Peyer's patch (tissue), 4 donors: ENCODE measurements around the gene CST9L. TPM values are rescaled to one million over a fixed set of nuclear protein-coding genes. Genes with fewer than 3 reads are reported as not detected.

Source experiments
- DNase-seq, 3 donors: peaks; one replicate each; pipeline ENCODE4 v3.0.0-alpha.2; 2017 to 2019
- H3K27ac ChIP-seq, 4 donors: fragments of 200-600 bp; sonication (generic); one replicate each; pipeline ENCODE4 v1.5.1; 2016 to 2019
- H3K27me3 ChIP-seq, 2 donors: fragments of 200-600 bp; sonication (generic); one replicate each; pipeline ENCODE4 v1.5.1; 2019
- H3K36me3 ChIP-seq, 3 donors: fragments of 200-600 bp; sonication (generic); one replicate each; pipeline ENCODE4 v1.5.1; 2016 to 2019
- H3K4me1 ChIP-seq, 4 donors: fragments of 200-600 bp; sonication (generic); one replicate each; pipeline ENCODE4 v1.5.1; 2016 to 2019
- H3K4me3 ChIP-seq, 4 donors: fragments of 200-600 bp; sonication (generic); 1 replicate in 3 of 4; 2 replicates in 1 of 4; pipeline ENCODE4 v1.5.1; 2016 to 2019; ENCODE audit warnings: mild to moderate bottlenecking in 1 of 4
- H3K9me3 ChIP-seq, 4 donors: fragments of 200-600 bp; sonication (generic); one replicate each; pipeline ENCODE4 v1.5.1; 2016 to 2019; ENCODE audit warnings: mild to moderate bottlenecking in 1 of 4
- CTCF ChIP-seq, 6 experiments: fragments of 450-650 bp in 4 of 6; fragments of 200-600 bp in 2 of 6; sonication (generic) in 1 of 6; IDR thresholded peaks; one replicate each; pipeline ENCODE4 v1.5.1; 2017 to 2019; ENCODE audit warnings: antibody characterized with exemption in 6 of 6, mild to moderate bottlenecking in 3 of 6, moderate library complexity in 1 of 6
- POLR2A ChIP-seq, 2 donors: fragments of 450-650 bp; IDR thresholded peaks; one replicate each; pipeline ENCODE4 v1.5.1; 2017; ENCODE audit warnings: antibody characterized with exemption in 2 of 2, mild to moderate bottlenecking in 2 of 2, moderate library complexity in 2 of 2
- total RNA-seq, 4 donors: library from RNA; depleted of rRNA; stranded (reverse); fragments of >200 nt; gene quantifications; one replicate each; pipeline ENCODE4 v1.1.0, GENCODE V29; 2016

CST9L gene
- total RNA-seq, 4 donors from 2014 or later: not detected

- H3K27me3 ChIP-seq: no peaks in the 10 kb centered on the region
- no peak for DNase-seq
- TF ChIP-seq POLR2A (IDR thresholded peaks at IDR 0.05): no peak
- no peak for TF ChIP-seq CTCF (IDR thresholded peaks at IDR 0.05)
- H3K36me3 ChIP-seq: no peaks in the 10 kb centered on the region
- H3K4me3 ChIP-seq: no peak overlapping the region
- no peaks in the 10 kb centered on the region for H3K9me3 ChIP-seq
- H3K4me1 ChIP-seq: no peaks in the 10 kb centered on the region
- H3K27ac ChIP-seq: no peak overlapping the region
Observed at GRCh38 chr20:23532533-23532932, 35.8 kb downstream of the CST9L start.

- H3K27ac ChIP-seq: no peak overlapping the region
- DNase-seq: no peak
- no peaks in the 10 kb centered on the region for H3K27me3 ChIP-seq
- no peaks in the 10 kb centered on the region for H3K36me3 ChIP-seq
- no peaks in the 10 kb centered on the region for H3K4me1 ChIP-seq
- no peaks in the 10 kb centered on the region for H3K9me3 ChIP-seq
- TF ChIP-seq POLR2A (IDR thresholded peaks at IDR 0.05): no peak
- TF ChIP-seq CTCF (IDR thresholded peaks at IDR 0.05): no peak
- H3K4me3 ChIP-seq: no peak overlapping the region
Observed at GRCh38 chr20:23530937-23531567, 37.2 kb downstream of the CST9L start.

- Histone ChIP-seq H3K4me3 (no peak overlapping the region), H3K9me3 (no peaks in the 10 kb centered on the region), H3K27ac (no peak overlapping the region), H3K4me1 (no peaks in the 10 kb centered on the region), H3K27me3 (no peaks in the 10 kb centered on the region), H3K36me3 (no peaks in the 10 kb centered on the region)
- no peak for DNase-seq
- TF ChIP-seq POLR2A (IDR thresholded peaks at IDR 0.05): no peak
- TF ChIP-seq CTCF (IDR thresholded peaks at IDR 0.05): no peak
Observed at GRCh38 chr20:23528867-23529431, 39.3 kb downstream of the CST9L start.

- Histone ChIP-seq H3K4me1 (no peaks in the 10 kb centered on the region), H3K27me3 (no peaks in the 10 kb centered on the region), H3K9me3 (no peaks in the 10 kb centered on the region), H3K4me3 (no peak overlapping the region), H3K36me3 (no peaks in the 10 kb centered on the region), H3K27ac (no peak overlapping the region)
- TF ChIP-seq CTCF (IDR thresholded peaks at IDR 0.05): no peak
- no peak for TF ChIP-seq POLR2A (IDR thresholded peaks at IDR 0.05)
- DNase-seq: no peak
Observed at GRCh38 chr20:23526850-23527249, 41.4 kb downstream of the CST9L start.

GRCh38 chr20:23524146-23524545 lies 44.1 kb downstream of the CST9L start:
- no peak for TF ChIP-seq POLR2A (IDR thresholded peaks at IDR 0.05)
- TF ChIP-seq CTCF (IDR thresholded peaks at IDR 0.05): no peak
- Histone ChIP-seq H3K9me3 (no peaks in the 10 kb centered on the region), H3K4me3 (no peak overlapping the region), H3K4me1 (no peaks in the 10 kb centered on the region), H3K27ac (no peak overlapping the region), H3K36me3 (no peaks in the 10 kb centered on the region), H3K27me3 (no peaks in the 10 kb centered on the region)
- no peak for DNase-seq
